OCI-LY1 (cell line): ENCODE data around the gene TMED4.

Source experiments
- EZH2 ChIP-seq: fragments of 200-600 bp; sonication (generic), shearing (Covaris generic); IDR thresholded peaks from 2 replicates; pipeline ENCODE4 v1.8.0; 2017; ENCODE audit warnings: borderline replicate concordance, mixed run types, mild to moderate bottlenecking, antibody characterized with exemption, low read length, moderate library complexity, mixed read lengths
- TF ChIP-seq, protein P1 (sequence below): fragments of 200-600 bp; sonication (generic), shearing (Covaris generic); IDR thresholded peaks from 2 replicates; pipeline ENCODE4 v1.5.1; 2017; ENCODE audit warnings: mild to moderate bottlenecking, antibody characterized with exemption, low read length, moderate library complexity, mixed read lengths

DNA sequence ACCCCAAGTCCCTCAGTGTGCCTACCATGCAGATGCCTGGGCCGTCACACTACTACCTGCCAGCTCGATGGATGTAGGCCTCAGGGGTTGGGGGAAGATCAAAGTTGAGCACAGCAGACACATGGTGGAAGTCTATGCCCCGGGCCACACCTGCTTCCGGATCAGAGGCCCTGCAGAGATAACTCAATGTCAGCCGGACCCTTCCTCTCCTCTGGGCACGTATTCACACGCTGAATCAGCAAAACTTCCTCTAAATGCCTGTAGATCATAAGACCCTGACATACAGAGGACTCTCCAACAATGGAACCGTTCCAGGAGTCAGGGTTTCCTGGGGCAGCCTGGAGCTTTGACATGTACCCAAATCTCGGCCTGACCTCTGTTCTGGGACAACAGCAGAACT is 12.1 kb downstream of the TMED4 start:
- TF ChIP-seq, protein P1, sequence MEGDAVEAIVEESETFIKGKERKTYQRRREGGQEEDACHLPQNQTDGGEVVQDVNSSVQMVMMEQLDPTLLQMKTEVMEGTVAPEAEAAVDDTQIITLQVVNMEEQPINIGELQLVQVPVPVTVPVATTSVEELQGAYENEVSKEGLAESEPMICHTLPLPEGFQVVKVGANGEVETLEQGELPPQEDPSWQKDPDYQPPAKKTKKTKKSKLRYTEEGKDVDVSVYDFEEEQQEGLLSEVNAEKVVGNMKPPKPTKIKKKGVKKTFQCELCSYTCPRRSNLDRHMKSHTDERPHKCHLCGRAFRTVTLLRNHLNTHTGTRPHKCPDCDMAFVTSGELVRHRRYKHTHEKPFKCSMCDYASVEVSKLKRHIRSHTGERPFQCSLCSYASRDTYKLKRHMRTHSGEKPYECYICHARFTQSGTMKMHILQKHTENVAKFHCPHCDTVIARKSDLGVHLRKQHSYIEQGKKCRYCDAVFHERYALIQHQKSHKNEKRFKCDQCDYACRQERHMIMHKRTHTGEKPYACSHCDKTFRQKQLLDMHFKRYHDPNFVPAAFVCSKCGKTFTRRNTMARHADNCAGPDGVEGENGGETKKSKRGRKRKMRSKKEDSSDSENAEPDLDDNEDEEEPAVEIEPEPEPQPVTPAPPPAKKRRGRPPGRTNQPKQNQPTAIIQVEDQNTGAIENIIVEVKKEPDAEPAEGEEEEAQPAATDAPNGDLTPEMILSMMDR = no peak
- no peak for TF ChIP-seq EZH2
